ENCODE measurements around the gene AVPR1B.

AVPR1B gene

GRCh38 chr1:206062464-206062863, 54.7 kb downstream of the AVPR1B start:
- no peak for DNase-seq
- no peak for TF ChIP-seq GATA1 (IDR thresholded peaks at IDR 0.05; ENCODE audit: low read depth, low read length)
- TF ChIP-seq POLR2A (IDR thresholded peaks at IDR 0.05; ENCODE audit: low read length) = no peak

GRCh38 chr1:206060844-206061243, 56.3 kb downstream of the AVPR1B start:
- no peak for TF ChIP-seq GATA1 (IDR thresholded peaks at IDR 0.05; ENCODE audit: low read depth, low read length)
- no peak for TF ChIP-seq POLR2A (IDR thresholded peaks at IDR 0.05; ENCODE audit: low read length)
- DNase-seq = no peak
